ENCODE measurements around the gene PACS2.

DNA sequence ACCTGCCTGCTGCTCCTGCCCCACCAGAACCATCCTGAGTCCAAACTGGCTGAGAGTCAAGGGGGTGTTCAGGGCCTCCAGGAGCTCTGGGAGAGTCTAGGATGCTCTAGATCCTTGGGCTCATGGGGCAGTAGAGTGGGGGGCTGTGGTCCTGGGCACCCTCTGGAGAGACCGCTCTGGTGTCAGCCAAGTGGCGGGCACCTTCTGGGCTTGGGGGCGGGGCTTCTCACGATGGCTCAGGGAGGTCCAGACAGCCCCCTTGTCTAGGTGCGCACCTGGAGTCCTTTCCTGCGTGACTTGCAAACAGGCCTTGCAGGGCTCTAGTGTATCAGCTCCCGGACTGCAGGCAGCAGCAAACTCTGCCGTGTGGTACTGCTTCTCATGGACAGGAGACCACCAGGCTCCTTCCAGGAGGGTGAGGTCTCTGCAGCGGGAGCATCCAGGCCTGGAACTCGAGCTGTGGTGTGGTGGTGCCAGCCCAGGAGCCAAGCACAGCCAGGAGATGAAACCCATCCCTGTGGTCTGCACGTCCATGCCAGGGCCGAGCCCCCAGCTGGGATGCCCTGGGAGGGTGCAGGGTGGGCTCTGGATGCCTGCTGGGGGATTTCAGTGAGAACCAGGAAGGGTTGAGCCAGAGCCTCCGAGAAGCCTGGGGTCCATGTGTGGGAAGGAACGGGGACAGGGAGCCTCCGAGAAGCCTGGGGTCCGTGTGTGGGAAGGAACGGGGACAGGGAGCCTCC lies 15.0 kb downstream of the PACS2 start:
- TF ChIP-seq, protein P1, sequence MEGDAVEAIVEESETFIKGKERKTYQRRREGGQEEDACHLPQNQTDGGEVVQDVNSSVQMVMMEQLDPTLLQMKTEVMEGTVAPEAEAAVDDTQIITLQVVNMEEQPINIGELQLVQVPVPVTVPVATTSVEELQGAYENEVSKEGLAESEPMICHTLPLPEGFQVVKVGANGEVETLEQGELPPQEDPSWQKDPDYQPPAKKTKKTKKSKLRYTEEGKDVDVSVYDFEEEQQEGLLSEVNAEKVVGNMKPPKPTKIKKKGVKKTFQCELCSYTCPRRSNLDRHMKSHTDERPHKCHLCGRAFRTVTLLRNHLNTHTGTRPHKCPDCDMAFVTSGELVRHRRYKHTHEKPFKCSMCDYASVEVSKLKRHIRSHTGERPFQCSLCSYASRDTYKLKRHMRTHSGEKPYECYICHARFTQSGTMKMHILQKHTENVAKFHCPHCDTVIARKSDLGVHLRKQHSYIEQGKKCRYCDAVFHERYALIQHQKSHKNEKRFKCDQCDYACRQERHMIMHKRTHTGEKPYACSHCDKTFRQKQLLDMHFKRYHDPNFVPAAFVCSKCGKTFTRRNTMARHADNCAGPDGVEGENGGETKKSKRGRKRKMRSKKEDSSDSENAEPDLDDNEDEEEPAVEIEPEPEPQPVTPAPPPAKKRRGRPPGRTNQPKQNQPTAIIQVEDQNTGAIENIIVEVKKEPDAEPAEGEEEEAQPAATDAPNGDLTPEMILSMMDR (IDR thresholded peaks at IDR 0.05; ENCODE audit: poor library complexity) = no peak
- no peak for TF ChIP-seq EZH2 (IDR thresholded peaks at IDR 0.05; ENCODE audit: borderline replicate concordance)
- TF ChIP-seq EZH2phosphoT487 (IDR thresholded peaks at IDR 0.05; ENCODE audit: low read depth, severe bottlenecking, unreplicated experiment) = no peak
